ENCODE data around the gene ABHD16B. TPM values are rescaled to one million over a fixed set of nuclear protein-coding genes. Genes with fewer than 3 reads are reported as not detected.

Gene ABHD16B
- total RNA-seq, 1 donor from 2014 or later: not detected

- Histone ChIP-seq H3K27ac (no peak overlapping the region), H3K9me3 (no peaks in the 10 kb centered on the region), H3K27me3 (no peaks in the 10 kb centered on the region), H3K4me1 (no peaks in the 10 kb centered on the region), H3K4me3 (no peak overlapping the region), H3K36me3 (peaks cover 51 to 81% of the 10 kb centered on the region in 2 donors)
- intact Hi-C loops (cut with DNase I): no loop called here
- no peak for DNase-seq (ENCODE audit: low spot score in 2 of 2)
- TF ChIP-seq, protein P1, sequence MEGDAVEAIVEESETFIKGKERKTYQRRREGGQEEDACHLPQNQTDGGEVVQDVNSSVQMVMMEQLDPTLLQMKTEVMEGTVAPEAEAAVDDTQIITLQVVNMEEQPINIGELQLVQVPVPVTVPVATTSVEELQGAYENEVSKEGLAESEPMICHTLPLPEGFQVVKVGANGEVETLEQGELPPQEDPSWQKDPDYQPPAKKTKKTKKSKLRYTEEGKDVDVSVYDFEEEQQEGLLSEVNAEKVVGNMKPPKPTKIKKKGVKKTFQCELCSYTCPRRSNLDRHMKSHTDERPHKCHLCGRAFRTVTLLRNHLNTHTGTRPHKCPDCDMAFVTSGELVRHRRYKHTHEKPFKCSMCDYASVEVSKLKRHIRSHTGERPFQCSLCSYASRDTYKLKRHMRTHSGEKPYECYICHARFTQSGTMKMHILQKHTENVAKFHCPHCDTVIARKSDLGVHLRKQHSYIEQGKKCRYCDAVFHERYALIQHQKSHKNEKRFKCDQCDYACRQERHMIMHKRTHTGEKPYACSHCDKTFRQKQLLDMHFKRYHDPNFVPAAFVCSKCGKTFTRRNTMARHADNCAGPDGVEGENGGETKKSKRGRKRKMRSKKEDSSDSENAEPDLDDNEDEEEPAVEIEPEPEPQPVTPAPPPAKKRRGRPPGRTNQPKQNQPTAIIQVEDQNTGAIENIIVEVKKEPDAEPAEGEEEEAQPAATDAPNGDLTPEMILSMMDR (IDR thresholded peaks at IDR 0.05): no peak
These were observed 23.4 kb downstream of the ABHD16B start for GRCh38 chr20:63884506-63885263.

DNA sequence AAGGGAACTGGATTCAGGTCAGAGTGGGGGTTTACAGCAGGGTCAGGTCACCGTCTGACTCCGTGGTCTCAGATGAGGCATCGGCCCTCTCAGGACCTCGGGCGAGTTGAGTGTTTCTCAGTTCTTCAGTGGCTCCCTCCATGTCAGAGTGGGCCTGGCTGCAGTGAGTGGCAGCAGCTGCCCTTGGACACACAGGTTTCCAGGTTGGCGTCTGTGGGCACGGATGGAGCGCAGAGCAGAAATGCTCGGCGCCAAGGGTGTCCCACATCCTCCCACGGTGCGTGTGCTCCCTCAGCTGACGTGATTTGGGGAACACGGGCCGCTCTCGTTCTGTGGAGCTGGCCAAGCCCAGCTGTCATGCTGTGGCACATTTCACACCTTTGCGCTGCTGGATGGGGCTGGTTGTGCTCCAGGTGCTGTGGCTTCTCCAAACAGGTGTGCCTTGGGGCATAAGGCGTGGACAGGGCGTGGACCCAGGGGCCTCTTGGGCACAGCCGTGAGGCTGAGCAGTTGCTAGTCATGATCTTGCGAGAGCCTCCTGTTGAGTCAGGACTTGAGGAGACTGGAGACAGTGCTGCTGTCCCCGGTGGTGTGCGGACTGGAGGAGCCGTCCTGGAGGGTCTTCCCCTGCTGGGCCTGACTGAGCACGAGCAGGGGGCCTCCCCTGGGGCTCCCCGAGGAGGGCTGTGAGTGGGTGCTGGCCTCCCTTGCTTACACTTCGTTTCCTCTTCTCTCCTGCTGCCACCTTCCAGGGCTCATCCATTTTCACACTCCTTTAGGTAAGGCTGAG is 24.2 kb downstream of the ABHD16B start:
- no peaks in the 10 kb centered on the region for H3K9me3 ChIP-seq
- H3K4me1 ChIP-seq: no peaks in the 10 kb centered on the region
- no peaks in the 10 kb centered on the region for H3K27me3 ChIP-seq
- intact Hi-C loops (cut with DNase I): no loop called here
- no peak for DNase-seq (ENCODE audit: low spot score in 2 of 2)
- TF ChIP-seq, protein P1 (IDR thresholded peaks at IDR 0.05): no peak
- H3K27ac ChIP-seq: no peak overlapping the region
- H3K4me3 ChIP-seq: no peak overlapping the region
- peaks cover 57 to 88% of the 10 kb centered on the region in 2 donors for H3K36me3 ChIP-seq

DNA sequence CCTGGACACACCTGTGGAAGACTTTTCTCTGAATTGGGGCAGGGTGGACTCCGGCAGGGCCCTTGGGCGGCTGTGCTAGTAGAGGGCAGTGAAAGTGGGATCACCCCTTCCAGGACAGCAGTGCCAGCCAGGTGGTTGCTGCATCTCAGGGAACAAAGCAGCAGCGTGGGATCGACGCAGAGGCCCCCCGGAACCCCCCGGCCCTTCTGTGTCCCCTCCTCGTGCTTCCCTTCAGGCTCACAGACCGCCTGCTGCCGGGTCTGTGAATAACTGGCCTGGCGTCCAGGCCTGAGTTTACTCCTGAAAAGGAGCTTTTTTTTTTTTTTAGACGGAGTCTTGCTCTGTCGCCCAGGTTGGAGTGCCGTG is 24.7 kb downstream of the ABHD16B start:
- H3K27me3 ChIP-seq: no peaks in the 10 kb centered on the region
- intact Hi-C loops (cut with DNase I): no loop called here
- no peak overlapping the region for H3K27ac ChIP-seq
- H3K4me3 ChIP-seq: no peak overlapping the region
- TF ChIP-seq, protein P1 (IDR thresholded peaks at IDR 0.05): no peak
- no peaks in the 10 kb centered on the region for H3K9me3 ChIP-seq
- H3K4me1 ChIP-seq: no peaks in the 10 kb centered on the region
- DNase-seq (ENCODE audit: low spot score in 2 of 2): no peak
- H3K36me3 ChIP-seq: peaks cover 63 to 94% of the 10 kb centered on the region in 2 donors

GRCh38 chr20:63886921-63887320 is 25.6 kb downstream of the ABHD16B start:
- Histone ChIP-seq H3K9me3 (no peaks in the 10 kb centered on the region), H3K27ac (no peak overlapping the region), H3K4me3 (no peak overlapping the region), H3K4me1 (no peaks in the 10 kb centered on the region), H3K27me3 (no peaks in the 10 kb centered on the region), H3K36me3 (peaks cover 58 to 88% of the 10 kb centered on the region in 2 donors)
- intact Hi-C loops (cut with DNase I): no loop called here
- TF ChIP-seq, protein P1 (IDR thresholded peaks at IDR 0.05): no peak
- DNase-seq (ENCODE audit: low spot score in 2 of 2): no peak

DNA sequence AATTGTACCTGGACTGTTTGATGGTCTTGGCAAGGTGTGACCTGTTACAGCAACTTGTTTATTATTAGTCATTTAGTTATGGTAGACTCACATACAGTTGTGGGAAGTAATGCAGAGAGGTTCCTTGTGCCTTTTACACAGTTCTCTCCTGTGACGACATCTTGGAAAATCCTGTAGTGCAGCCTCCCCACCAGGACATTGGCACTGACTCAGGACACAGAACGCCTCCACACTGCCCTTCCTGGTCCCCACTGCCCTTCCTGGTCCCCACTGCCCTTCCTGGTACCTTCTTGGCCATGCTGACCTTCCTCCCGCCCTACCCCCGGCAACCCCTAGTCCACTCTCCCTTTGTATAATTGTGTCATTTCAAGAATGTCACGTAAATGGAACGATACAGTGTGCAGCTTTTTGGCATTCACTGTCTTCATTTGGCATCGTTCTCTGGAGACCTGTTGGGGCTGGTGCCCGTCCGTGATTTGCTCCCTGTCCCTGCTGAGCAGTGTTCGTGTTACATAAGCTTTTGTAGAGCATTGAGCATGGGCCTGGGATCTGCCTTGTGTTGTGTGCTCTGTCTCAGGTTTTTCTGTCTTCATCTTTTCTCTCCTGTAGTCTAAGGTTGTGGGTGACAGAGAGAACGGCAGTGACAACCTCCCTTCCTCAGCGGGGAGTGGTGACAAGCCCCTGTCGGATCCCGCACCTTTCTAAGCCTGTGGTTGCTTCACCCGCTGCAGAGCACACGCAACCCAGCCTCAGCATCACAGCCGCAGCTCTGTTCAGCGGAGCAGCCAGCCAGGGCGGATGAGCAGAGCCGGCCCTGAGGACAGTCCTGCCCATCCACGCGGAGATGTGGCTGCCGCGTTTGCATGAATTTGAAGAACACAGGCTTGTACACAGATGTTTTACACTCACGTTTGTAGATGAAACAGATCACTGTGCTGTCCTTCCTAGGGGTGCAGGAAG is 28.2 kb downstream of the ABHD16B start:
- Histone ChIP-seq H3K4me3 (no peak overlapping the region), H3K9me3 (no peaks in the 10 kb centered on the region), H3K36me3 (peaks cover 37 to 63% of the 10 kb centered on the region in 2 donors), H3K27me3 (no peaks in the 10 kb centered on the region), H3K27ac (no peak overlapping the region), H3K4me1 (peaks cover 1 to 3% of the 10 kb centered on the region in 2 donors)
- intact Hi-C loops (cut with DNase I): loop anchor here (10.0 kb wide), 1 partner anchor 265 kb away; the partner anchor contains the start of gene GMEB2
- DNase-seq (ENCODE audit: low spot score in 2 of 2): no peak
- TF ChIP-seq, protein P1 (IDR thresholded peaks at IDR 0.05): no peak
